Activated naive CD8-positive, alpha-beta T cell treated with anti-CD3 and anti-CD28 coated beads, Interleukin-2, amount 10 ng/mL, durations not matched to agents 7 days and 5 days (primary cell): ENCODE measurements around the gene TPPP. TPM values are rescaled to one million over a fixed set of nuclear protein-coding genes. Genes with fewer than 3 reads are reported as not detected.
"Not testable (repeated sequence)": the region's sequence is repeated elsewhere in the genome, so short reads cannot be mapped to it uniquely, and the experiment has no call there.

Experiments used
- ATAC-seq: fragments of 150-1000 bp; cut with Tn5 transposase; one replicate; pipeline ENCODE4 v1.10.0; 2021; ENCODE audit warnings: low read depth, moderate library complexity
- POLR2A ChIA-PET: fragments of 350-600 bp; sonication (Branson Sonifier 250); formaldehyde crosslinking; loops from one replicate; lab custom pipeline; 2021; ENCODE audit warnings: antibody characterized with exemption; lab: Charles Lee
- DNase-seq: peaks from one replicate; pipeline ENCODE4 v3.0.0; 2021
- H3K27ac Mint-ChIP-seq: one replicate; pipeline ENCODE4 v1.8.0; 2022; ENCODE audit warnings: mild to moderate bottlenecking, mixed read lengths
- H3K27me3 Mint-ChIP-seq: one replicate; pipeline ENCODE4 v1.8.0; 2022; ENCODE audit warnings: mild to moderate bottlenecking, moderate library complexity, mixed read lengths
- H3K36me3 Mint-ChIP-seq: one replicate; pipeline ENCODE4 v1.8.0; 2021; ENCODE audit warnings: mild to moderate bottlenecking, mixed read lengths
- H3K4me1 Mint-ChIP-seq: one replicate; pipeline ENCODE4 v1.8.0; 2021; ENCODE audit warnings: mixed read lengths
- H3K4me3 Mint-ChIP-seq: one replicate; pipeline ENCODE4 v1.8.0; 2022; ENCODE audit warnings: mild to moderate bottlenecking, moderate library complexity, mixed read lengths
- H3K9me3 Mint-ChIP-seq: one replicate; pipeline ENCODE4 v1.8.0; 2021; ENCODE audit warnings: mixed read lengths
- total RNA-seq, 2 experiments: library from RNA; stranded (reverse); gene quantifications; one replicate each; pipeline ENCODE4 v1.2.3, GENCODE V29; 2021

Gene TPPP
- total RNA-seq, 2 experiments from 2014 or later, result 0.40 to 0.55 TPM

DNA sequence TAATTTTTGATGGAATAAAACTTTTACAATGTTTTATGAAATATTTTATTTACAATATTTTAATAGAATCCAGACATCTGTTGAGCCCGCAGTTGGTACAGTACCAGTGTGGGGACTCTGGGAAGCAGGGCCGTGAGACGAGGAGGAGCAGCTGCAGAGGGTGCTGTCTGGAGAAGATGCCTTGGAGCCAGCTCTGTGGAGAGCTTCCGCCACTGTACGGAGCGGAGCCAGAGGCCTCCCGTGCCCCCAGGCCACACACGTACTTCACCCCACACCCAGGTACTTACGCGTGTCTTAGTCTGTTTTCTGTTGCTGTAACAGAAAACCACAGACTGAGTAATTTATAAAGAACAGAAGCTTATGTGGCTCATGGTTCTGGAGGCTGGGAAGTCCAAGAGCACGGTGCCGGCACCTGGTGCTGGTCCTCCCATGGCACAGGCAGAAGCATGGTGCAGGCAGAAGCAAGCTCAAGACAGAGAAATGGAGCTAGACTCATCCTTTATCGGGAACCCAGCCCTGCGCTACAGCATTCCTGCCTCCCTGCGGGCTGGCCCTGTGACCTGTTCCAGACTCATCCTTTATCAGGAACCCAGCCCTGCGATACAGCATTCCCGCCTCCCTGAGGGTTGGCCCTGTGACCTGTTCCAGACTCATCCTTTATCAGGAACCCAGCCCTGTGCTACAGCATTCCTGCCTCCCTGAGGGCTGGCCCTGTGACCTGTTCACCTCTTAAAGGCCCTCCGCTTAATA, 57.7 kb downstream of the TPPP start:
- POLR2A ChIA-PET, result no interaction called here
- ATAC-seq (no peak), DNase-seq (no peak)
- Mint-ChIP-seq H3K4me3 (no peak overlapping the region), H3K9me3 (no peaks in the 10 kb centered on the region), H3K36me3 (peaks cover 19% of the 10 kb centered on the region), H3K27me3 (no peaks in the 10 kb centered on the region), H3K27ac (no peak overlapping the region), H3K4me1 (no peaks in the 10 kb centered on the region)

DNA sequence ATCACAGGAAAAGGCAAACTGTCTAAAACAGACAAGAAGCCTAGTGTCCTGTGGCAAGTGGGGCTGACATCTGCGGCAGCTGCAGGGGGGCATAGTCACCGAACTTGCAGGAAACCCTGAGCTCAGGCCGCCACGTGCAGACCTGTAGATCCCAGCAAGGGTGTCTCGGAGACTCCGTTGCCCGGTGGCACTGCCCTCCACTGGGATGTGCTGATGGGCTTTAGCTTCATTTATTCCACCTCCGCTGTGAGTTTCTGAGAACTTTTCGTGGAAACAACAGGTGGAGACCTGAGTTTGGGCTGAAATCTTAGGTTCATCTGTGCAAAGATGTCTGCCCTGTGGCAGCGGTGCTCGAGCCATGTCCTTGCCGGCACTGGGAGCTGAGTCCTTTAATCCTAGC, 59.0 kb downstream of the TPPP start:
- H3K4me3 Mint-ChIP-seq, result no peak overlapping the region
- H3K9me3 Mint-ChIP-seq, result no peaks in the 10 kb centered on the region
- H3K4me1 Mint-ChIP-seq, result no peaks in the 10 kb centered on the region
- H3K36me3 Mint-ChIP-seq, result peaks cover 19% of the 10 kb centered on the region
- no peaks in the 10 kb centered on the region for H3K27me3 Mint-ChIP-seq
- no peak overlapping the region for H3K27ac Mint-ChIP-seq
- no peak for DNase-seq
- POLR2A ChIA-PET, result interaction anchor here (0.5 kb wide), 1 partner anchor 335 kb away, joined by 3 read pairs; no protein-coding TSS in a partner anchor
- ATAC-seq, result no peak

DNA sequence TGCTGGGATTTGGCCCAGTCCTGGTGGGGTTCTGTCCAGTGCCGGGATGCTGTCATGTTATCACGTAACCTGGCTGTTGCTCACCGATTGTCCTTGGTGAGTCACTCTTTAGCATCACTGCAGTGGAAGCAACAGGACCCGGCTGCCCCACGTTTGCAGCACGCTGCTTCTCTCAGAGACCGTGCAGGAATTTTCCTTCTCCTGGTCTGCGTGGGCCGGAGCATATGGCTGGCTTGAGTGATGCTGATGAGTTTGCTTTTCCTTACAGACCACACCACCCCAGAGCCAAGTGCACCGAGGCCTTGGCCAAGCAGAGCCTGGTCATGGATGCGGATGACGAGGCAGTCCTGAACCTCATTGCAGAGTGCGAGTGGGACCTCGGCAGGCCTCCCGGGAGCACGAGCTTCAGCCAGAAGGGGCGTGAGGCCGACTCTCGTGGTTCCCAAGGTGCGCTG, 59.6 kb downstream of the TPPP start:
- Mint-ChIP-seq H3K36me3 (peaks cover 19% of the 10 kb centered on the region), H3K4me1 (no peaks in the 10 kb centered on the region), H3K9me3 (no peaks in the 10 kb centered on the region), H3K27me3 (no peaks in the 10 kb centered on the region), H3K4me3 (no peak overlapping the region), H3K27ac (no peak overlapping the region)
- POLR2A ChIA-PET, result no interaction called here
- DNase-seq (no peak), ATAC-seq (no peak)

DNA sequence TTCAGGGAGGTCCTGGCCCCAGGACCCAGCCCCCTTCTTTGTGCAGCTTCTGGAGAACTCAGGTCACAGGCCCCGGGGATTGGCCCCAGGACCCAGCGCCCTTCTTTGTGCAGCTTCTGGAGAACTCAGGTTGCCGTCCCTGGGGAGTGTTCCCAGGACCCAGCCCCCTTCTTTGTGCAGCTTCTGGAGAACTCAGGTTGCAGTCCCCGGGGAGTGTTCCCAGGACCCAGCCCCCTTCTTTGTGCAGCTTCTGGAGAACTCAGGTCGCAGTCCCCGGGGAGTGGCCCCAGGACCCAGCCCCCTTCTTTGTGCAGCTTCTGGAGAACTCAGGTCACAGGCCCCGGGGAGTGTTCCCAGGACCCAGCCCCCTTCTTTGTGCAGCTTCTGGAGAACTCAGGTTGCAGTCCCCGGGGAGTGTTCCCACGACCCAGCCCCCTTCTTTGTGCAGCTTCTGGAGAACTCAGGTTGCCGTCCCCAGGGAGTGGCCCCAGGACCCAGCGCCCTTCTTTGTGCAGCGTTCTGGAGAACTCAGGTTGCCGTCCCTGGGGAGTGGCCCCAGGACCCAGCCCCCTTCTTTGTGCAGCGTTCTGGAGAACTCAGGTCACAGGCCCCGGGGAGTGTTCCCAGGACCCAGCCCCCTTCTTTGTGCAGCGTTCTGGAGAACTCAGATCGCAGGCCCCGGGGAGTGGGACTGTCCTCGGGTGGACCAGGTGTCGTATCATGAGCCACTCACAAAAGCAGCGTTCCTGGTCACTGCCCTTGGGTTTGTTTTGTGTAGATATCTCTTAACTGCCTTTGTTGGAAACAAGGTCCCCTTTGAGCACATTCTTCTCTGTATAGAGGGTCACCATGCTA, 64.6 kb downstream of the TPPP start:
- H3K9me3 Mint-ChIP-seq, POLR2A ChIA-PET, ATAC-seq, H3K4me3 Mint-ChIP-seq, H3K4me1 Mint-ChIP-seq, H3K27me3 Mint-ChIP-seq, H3K36me3 Mint-ChIP-seq, H3K27ac Mint-ChIP-seq: not testable (repeated sequence)
- DNase-seq, result peak; percentile 11

DNA sequence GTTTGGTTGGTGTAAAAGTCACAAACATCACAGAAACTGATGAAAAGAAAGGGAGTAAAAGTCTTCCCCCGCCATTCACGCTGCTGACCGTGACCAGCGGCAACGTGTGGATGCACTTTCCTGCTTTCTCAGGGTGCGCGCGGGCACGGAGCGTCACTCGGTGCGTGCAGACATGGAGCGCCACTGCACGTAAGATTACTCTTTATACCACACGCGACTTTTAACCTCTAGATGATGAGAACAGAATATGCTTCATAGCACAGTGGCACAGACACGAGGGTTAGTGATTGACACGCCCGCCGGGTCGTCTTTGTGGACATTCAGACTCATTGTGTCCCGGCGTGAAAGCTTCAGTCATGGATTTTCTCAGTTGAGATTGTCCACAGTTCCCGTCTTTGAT, 65.3 kb downstream of the TPPP start:
- POLR2A ChIA-PET, result no interaction called here
- ATAC-seq (no peak), DNase-seq (peak; percentile 17)
- Mint-ChIP-seq H3K4me1 (no peaks in the 10 kb centered on the region), H3K27me3 (no peaks in the 10 kb centered on the region), H3K4me3 (no peak overlapping the region), H3K27ac (no peak overlapping the region), H3K36me3 (no peaks in the 10 kb centered on the region), H3K9me3 (no peaks in the 10 kb centered on the region)

DNA sequence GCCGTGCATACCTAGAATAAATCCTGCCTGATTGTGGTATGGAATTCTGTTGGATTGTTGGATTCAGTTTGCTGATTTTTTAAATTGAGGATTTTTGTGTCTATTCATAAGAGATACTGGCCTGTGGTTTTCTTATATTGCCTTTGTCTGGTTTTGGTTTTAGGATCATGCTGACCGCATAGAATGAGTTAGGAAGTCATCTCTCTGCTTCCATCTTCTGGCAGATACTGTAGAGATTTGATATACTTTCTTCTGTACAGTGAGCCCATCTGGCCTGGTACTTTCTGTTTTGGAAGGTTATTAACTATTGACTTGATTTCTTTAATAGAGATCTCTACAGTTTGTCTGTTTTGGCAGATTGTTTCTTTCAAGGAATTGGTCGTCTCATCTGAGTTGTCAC, 66.3 kb downstream of the TPPP start:
- H3K27me3 Mint-ChIP-seq, result no peaks in the 10 kb centered on the region
- H3K36me3 Mint-ChIP-seq, result no peaks in the 10 kb centered on the region
- ATAC-seq (no peak), DNase-seq (no peak)
- H3K4me3 Mint-ChIP-seq, result no peak overlapping the region
- H3K9me3 Mint-ChIP-seq, result no peaks in the 10 kb centered on the region
- H3K4me1 Mint-ChIP-seq, result no peaks in the 10 kb centered on the region
- H3K27ac Mint-ChIP-seq, result no peak overlapping the region
- POLR2A ChIA-PET, result no interaction called here

DNA sequence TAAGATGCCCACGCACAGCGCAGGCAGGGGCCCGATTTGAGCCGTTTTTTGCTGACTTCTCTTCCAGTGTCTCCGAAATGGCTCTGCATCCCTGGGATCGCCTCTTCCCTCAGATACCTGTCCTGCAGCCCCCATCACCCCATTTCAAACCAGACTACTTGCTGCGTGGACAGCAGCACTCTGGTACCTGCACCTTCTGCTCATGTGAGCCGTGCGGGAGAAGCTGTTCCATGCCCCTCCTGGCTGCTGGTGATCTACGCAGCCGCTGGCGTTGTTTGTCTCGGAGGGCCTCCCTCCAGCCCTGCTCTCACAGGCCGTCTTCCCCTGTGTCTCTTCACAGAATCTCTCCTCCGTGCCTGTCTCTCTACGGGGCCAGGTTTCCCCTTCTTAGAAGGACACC, 67.6 kb downstream of the TPPP start:
- ATAC-seq (no peak), DNase-seq (peak; percentile 22)
- Mint-ChIP-seq H3K27ac (no peak overlapping the region), H3K9me3 (no peaks in the 10 kb centered on the region), H3K4me3 (no peak overlapping the region), H3K36me3 (no peaks in the 10 kb centered on the region), H3K27me3 (no peaks in the 10 kb centered on the region), H3K4me1 (no peaks in the 10 kb centered on the region)
- POLR2A ChIA-PET, result no interaction called here

DNA sequence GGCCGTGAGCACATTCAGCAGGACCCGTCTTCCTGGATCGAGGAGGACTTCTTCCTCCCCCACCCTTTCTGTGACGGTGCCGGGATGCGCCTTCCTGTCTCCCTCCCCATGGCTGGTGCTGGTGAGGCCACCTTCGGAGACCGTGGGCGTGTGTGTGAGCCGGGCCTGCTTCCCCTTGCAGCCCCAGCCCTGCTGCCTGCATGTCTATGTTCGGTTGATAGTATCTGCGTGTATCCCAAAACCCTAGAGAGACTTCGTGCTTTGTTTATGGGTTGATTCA, 68.3 kb downstream of the TPPP start:
- H3K36me3 Mint-ChIP-seq, result peaks cover 1% of the 10 kb centered on the region
- no peaks in the 10 kb centered on the region for H3K4me1 Mint-ChIP-seq
- POLR2A ChIA-PET, result no interaction called here
- H3K27ac Mint-ChIP-seq, result no peak overlapping the region
- no peaks in the 10 kb centered on the region for H3K9me3 Mint-ChIP-seq
- H3K27me3 Mint-ChIP-seq, result no peaks in the 10 kb centered on the region
- DNase-seq (no peak), ATAC-seq (no peak)
- H3K4me3 Mint-ChIP-seq, result no peak overlapping the region

DNA sequence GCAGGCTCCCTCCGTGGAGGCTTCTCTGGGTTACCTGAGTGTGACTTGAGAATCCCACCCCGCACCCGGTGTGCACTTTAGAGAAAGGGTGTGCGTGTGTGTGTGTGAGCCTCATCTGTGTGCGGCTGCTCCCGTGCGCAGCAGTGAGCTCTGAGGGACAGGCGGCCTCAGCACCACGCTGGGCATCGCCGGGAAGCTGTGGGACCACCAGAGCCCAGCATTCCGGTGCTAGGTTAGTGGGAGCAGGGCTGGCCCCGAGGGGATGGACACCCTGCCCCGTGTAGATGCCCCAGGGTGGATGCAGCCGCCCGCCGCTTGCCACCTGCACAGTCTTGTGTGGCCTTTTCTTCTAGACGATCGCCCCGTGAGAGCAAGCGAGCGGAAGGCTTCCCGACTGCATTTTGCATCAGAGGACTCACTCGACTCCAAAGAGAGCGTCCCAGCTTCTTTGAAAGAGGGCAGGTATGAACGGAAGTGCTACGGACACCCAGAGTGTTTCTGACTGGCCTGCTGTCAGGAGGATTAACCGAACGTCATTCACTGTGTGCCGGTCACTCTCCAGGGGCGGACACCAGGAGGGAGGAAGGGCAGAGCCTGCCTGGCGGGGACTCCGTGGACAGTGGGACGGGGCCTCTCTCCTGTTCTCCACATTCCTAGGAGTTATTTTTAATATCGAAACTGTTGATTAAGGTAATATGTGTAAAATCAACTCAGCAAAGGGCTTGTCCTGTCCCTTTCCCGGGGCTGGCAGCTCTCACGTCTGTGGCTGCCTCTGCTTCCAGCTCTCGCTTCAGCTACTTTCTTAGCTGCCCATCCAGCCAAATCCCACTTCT, 68.8 kb downstream of the TPPP start:
- no peak overlapping the region for H3K4me3 Mint-ChIP-seq
- ATAC-seq (no peak), DNase-seq (no peak)
- H3K36me3 Mint-ChIP-seq, result peaks cover 3% of the 10 kb centered on the region
- POLR2A ChIA-PET, result no interaction called here
- no peaks in the 10 kb centered on the region for H3K9me3 Mint-ChIP-seq
- H3K4me1 Mint-ChIP-seq, result no peaks in the 10 kb centered on the region
- H3K27ac Mint-ChIP-seq, result no peak overlapping the region
- no peaks in the 10 kb centered on the region for H3K27me3 Mint-ChIP-seq

DNA sequence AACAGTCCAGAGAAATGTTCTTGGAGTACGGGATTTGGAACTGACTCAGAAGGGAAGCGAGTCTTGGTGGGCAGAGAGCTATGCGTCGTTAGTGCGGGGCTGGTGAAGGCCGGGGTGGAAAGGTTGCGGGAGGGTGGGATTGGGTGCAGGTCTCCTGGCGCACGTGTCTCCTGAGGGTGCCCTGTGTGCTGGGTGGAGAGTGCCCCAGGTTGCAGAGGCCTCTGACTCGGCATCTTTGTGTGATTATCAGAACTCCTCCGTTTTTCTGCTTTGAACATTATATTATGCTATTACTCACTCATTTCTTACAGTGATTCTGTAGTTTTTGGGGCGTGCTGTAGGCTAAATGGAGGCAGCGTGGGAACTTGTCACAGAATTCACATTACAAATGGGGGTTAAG, 69.6 kb downstream of the TPPP start:
- Mint-ChIP-seq H3K9me3 (no peaks in the 10 kb centered on the region), H3K36me3 (peaks cover 3% of the 10 kb centered on the region)
- POLR2A ChIA-PET, result no interaction called here

DNA sequence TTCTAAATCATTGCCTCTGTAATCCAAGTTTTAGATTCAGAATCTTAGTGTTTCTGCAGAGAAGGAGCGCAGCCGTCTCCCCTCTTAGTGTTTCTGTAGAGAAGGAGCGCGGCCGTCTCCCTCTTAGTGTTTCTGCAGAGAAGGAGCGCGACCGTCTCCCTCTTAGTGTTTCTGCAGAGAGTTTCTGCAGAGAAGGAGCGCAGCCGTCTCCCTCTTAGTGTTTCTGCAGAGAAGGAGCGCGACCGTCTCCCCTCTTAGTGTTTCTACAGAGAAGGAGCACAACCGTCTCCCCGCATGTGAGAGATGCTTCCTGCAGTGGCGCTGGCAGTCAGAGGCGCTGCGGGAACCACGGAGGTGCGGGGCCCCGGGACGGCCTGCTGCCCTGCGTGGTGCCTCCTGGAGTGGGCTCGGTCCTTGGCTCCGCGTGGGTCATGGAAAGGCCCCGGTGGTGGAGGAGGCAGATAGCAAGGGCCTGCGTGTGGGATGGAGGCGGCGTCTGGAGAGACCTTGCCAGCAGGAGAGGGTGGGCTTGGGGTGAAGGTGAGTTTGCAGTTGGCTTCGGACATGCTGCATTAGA, 70.1 kb downstream of the TPPP start:
- POLR2A ChIA-PET, result no interaction called here
- DNase-seq, result peak; percentile 14
- no peak for ATAC-seq
- Mint-ChIP-seq H3K9me3 (no peaks in the 10 kb centered on the region), H3K4me1 (no peaks in the 10 kb centered on the region), H3K36me3 (peaks cover 3% of the 10 kb centered on the region), H3K27me3 (no peaks in the 10 kb centered on the region), H3K4me3 (no peak overlapping the region), H3K27ac (no peak overlapping the region)

More for the DNA sequence above, 69.6 kb downstream of the TPPP start:
- Mint-ChIP-seq H3K27me3 (no peaks in the 10 kb centered on the region), H3K27ac (no peak overlapping the region), H3K4me1 (no peaks in the 10 kb centered on the region), H3K4me3 (no peak overlapping the region)
- DNase-seq (no peak), ATAC-seq (no peak)

DNA sequence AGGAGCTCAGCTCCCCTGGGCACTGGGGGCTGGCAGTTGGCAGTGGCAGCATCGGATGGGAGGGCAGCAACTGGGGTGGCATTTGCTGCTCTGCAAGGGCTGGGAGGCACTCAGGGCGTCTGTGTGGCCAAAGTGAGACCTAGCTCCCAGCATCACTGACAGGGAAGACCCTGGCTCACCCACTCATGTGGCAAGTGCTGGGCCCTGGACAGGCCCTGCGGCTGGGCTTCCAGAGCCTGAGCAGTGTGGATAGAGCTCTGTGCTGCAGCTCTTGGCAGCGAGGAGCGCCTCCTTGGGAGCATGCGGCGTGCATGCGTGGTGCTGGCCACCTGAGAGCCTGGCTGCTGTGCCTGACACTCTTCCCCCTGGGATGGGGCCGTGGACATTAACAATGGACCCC, 70.8 kb downstream of the TPPP start:
- no peaks in the 10 kb centered on the region for H3K27me3 Mint-ChIP-seq
- POLR2A ChIA-PET, result no interaction called here
- H3K4me1 Mint-ChIP-seq, result no peaks in the 10 kb centered on the region
- no peak overlapping the region for H3K4me3 Mint-ChIP-seq
- ATAC-seq (no peak), DNase-seq (peak; percentile 17)
- H3K27ac Mint-ChIP-seq, result no peak overlapping the region
- peaks cover 6% of the 10 kb centered on the region for H3K36me3 Mint-ChIP-seq
- H3K9me3 Mint-ChIP-seq, result no peaks in the 10 kb centered on the region

DNA sequence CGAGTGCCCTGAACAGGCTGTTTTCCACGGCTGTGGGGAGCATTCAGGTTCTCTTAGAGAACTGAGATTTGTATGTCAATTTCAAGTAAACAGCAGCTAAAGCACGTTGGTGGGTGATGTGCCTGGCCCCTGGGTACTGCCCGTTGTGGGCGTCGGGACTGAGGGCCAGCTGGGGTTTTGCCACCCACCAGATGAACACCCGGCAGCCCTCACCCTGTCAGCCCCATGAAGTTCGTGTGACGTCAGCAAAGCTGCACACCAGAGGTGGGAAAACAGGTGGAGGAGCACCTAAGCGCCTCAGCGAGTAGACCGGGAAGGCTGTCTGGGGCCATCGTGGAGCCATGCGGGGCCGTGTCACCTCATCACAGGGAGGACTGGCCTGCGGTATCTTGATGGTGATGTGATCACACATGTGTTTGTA, 71.8 kb downstream of the TPPP start:
- no peaks in the 10 kb centered on the region for H3K9me3 Mint-ChIP-seq
- no peaks in the 10 kb centered on the region for H3K27me3 Mint-ChIP-seq
- H3K4me3 Mint-ChIP-seq, result no peak overlapping the region
- POLR2A ChIA-PET, result no interaction called here
- peaks cover 10% of the 10 kb centered on the region for H3K36me3 Mint-ChIP-seq
- H3K27ac Mint-ChIP-seq, result no peak overlapping the region
- no peak for ATAC-seq
- DNase-seq, result no peak
- H3K4me1 Mint-ChIP-seq, result peaks cover 5% of the 10 kb centered on the region
